ENCODE results near the gene GDF7. TPM values are rescaled to one million over a fixed set of nuclear protein-coding genes. Genes with fewer than 3 reads are reported as not detected.

The GDF7 gene
- total RNA-seq, 1 experiment from 2014 or later: 0.02 TPM

DNA sequence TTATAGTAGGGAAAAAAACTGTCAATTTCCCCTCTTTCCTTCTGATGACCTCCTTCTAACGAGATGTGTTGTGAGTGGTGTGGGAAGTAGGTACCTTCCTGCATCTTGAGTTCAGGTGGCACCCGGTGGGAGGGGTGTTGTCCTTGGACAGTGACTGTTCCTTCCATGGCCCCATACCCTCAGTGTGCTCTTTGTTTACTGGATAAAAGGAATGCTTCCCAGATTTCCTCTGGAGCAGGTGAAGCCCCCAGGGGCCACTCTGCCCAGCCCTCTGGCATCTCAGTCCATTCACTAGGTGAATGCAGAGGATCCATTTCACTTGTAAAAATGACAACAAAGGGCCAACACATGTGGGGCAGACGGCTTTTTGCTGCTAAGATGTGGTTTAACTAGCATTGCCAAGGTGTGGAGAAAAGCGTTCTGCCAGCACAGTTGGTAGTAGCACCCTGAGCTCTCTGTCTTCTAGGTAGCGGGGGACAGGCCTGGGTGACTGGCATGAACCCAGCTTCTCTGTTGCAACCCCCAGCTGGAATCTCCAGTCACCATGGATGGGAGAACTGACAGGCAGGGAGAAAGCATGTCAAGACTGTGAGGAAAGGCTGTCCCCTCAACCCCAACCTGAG is 6.9 kb downstream of the GDF7 start (continued):
- TF ChIP-seq, protein P1, sequence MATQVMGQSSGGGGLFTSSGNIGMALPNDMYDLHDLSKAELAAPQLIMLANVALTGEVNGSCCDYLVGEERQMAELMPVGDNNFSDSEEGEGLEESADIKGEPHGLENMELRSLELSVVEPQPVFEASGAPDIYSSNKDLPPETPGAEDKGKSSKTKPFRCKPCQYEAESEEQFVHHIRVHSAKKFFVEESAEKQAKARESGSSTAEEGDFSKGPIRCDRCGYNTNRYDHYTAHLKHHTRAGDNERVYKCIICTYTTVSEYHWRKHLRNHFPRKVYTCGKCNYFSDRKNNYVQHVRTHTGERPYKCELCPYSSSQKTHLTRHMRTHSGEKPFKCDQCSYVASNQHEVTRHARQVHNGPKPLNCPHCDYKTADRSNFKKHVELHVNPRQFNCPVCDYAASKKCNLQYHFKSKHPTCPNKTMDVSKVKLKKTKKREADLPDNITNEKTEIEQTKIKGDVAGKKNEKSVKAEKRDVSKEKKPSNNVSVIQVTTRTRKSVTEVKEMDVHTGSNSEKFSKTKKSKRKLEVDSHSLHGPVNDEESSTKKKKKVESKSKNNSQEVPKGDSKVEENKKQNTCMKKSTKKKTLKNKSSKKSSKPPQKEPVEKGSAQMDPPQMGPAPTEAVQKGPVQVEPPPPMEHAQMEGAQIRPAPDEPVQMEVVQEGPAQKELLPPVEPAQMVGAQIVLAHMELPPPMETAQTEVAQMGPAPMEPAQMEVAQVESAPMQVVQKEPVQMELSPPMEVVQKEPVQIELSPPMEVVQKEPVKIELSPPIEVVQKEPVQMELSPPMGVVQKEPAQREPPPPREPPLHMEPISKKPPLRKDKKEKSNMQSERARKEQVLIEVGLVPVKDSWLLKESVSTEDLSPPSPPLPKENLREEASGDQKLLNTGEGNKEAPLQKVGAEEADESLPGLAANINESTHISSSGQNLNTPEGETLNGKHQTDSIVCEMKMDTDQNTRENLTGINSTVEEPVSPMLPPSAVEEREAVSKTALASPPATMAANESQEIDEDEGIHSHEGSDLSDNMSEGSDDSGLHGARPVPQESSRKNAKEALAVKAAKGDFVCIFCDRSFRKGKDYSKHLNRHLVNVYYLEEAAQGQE (IDR thresholded peaks at IDR 0.05; ENCODE audit: low read depth): no peak
- no peak for TF ChIP-seq SRF (IDR thresholded peaks at IDR 0.05; ENCODE audit: low read depth)

DNA sequence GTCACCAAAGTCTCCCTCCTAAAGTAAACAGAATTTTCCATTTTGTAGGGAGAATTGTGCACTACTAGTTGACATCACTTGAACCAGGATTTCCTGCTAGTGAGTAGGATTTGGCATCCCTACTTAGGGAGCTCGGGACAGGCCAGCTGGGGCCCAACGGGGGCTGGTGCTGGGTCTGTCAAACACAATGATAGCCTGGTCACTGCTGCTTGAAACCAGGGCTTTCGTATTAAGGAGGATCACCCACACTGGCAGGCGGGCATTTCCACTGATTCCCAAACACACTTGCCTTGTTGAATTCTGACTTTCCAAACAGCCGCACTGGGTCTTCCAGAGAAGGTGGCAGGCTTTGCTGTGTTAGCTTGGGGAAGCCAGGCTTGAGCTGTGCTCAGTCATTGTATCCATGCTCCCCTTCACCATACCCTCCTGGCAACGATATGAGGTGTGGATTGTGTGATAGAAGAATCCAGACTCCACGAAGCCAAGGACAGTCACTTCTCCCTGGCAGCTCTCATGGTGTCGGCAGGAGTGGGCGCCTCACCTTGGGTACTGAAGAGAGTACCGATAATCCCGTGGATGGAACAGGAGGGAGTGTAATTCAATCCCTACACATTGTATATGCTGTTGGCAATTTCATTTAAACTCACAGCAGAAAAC is 7.5 kb downstream of the GDF7 start:
- ChIA-PET POLR2A (no interaction called here), CTCF (interaction anchor here (3.2 kb wide), 1 partner anchor 13 kb away, joined by 30 read pairs; no protein-coding TSS in a partner anchor), RAD21 (ENCODE audit: low non-redundant PET in 1 of 2, low total read pairs in 2 of 2, uncharacterized antibody in 2 of 2, unreplicated experiment in 2 of 2) (no interaction called here)
- Histone ChIP-seq H3K27me3 (ENCODE audit: insufficient read depth, low read length) (no peaks in the 10 kb centered on the region), H3K9ac (ENCODE audit: low read length) (no peak overlapping the region), H3K79me2 (ENCODE audit: insufficient read depth, low read length) (no peaks in the 10 kb centered on the region), H3K27ac (ENCODE audit: low read depth, low read length) (no peak overlapping the region), H3K4me1 (ENCODE audit: control insufficient read depth in 1 of 2, insufficient read depth in 2 of 2, low read length in 2 of 2) (peaks cover 0 to 11% of the 10 kb centered on the region in 2 experiments; a peak in 2 of 4 replicates), H3K4me2 (ENCODE audit: low read length) (no peak overlapping the region), H4K20me1 (ENCODE audit: insufficient read depth) (no peaks in the 10 kb centered on the region), H3K36me3 (ENCODE audit: control insufficient read depth in 1 of 2, insufficient read depth in 2 of 2, low read length in 2 of 2) (no peaks in the 10 kb centered on the region), H3K9me2 (ENCODE audit: insufficient read depth) (no peaks in the 10 kb centered on the region), H3K9me3 (ENCODE audit: control insufficient read depth in 1 of 2, insufficient read depth in 1 of 2, low read depth in 1 of 2, low read length in 2 of 2) (no peaks in the 10 kb centered on the region), H3K4me3 (replicated peaks in 1 of 2; ENCODE audit: low read depth in 1 of 2, low read length in 2 of 2) (no peak overlapping the region), H2AFZ (ENCODE audit: low read depth, low read length, poor library complexity, severe bottlenecking) (no peak overlapping the region)
- no peak for TF ChIP-seq SRF (IDR thresholded peaks at IDR 0.05; ENCODE audit: low read depth)
- no peak for TF ChIP-seq EZH2phosphoT487 (IDR thresholded peaks at IDR 0.05; ENCODE audit: borderline replicate concordance)
- TF ChIP-seq POLR2A (IDR thresholded peaks at IDR 0.05; ENCODE audit: borderline replicate concordance, extremely low read depth, insufficient read depth, insufficient read length): no peak
- TF ChIP-seq CBX3 (IDR thresholded peaks at IDR 0.05; ENCODE audit: low read depth): no peak
- TF ChIP-seq FOSL1 (IDR thresholded peaks at IDR 0.05; ENCODE audit: low read depth): no peak
- TF ChIP-seq, protein P2, sequence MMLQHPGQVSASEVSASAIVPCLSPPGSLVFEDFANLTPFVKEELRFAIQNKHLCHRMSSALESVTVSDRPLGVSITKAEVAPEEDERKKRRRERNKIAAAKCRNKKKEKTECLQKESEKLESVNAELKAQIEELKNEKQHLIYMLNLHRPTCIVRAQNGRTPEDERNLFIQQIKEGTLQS (IDR thresholded peaks at IDR 0.05): no peak
- no peak for ATAC-seq
- no TSS peak for BruUV-seq (replicated peaks)
- DNase-seq (ENCODE audit: low read depth, low spot score): no peak
- intact Hi-C loops (cut with micrococcal nuclease): no loop called here
